Mucosa of descending colon (tissue), 3 donors: ENCODE measurements around the gene MPRIP. TPM values are rescaled to one million over a fixed set of nuclear protein-coding genes. Genes with fewer than 3 reads are reported as not detected.

ENCODE experiments used
- ATAC-seq: fragments of 200-7000 bp; cut with Tn5 transposase; one replicate; pipeline ENCODE4 v1.9.1; 2020; ENCODE audit warnings: mild to moderate bottlenecking, moderate library complexity
- DNase-seq, 3 donors: peaks; one replicate each; pipeline ENCODE4 v3.0.0-alpha.2; 2020
- H3K36me3 ChIP-seq: fragments of 200-600 bp; one replicate; pipeline ENCODE4 v1.8.0; 2021; ENCODE audit warnings: low read depth, mild to moderate bottlenecking
- H3K4me1 ChIP-seq: fragments of 200-600 bp; one replicate; pipeline ENCODE4 v1.8.0; 2021; ENCODE audit warnings: low read depth, mild to moderate bottlenecking
- H3K4me3 ChIP-seq: fragments of 200-600 bp; one replicate; pipeline ENCODE4 v1.8.0; 2021; ENCODE audit warnings: mild to moderate bottlenecking
- H3K9me3 ChIP-seq: fragments of 200-600 bp; one replicate; pipeline ENCODE4 v1.8.0; 2021; ENCODE audit warnings: mild to moderate bottlenecking
- intact Hi-C, 2 donors: fragments of 100-400 bp; cut with DNase I in 1 of 2; cut with micrococcal nuclease in 1 of 2; formaldehyde crosslinking; loops; one replicate each; pipeline versions ENCODE4 v1.11.0 to v1.11.1; 2022; cut with DNase I, micrococcal nuclease
- total RNA-seq, 3 donors: library from RNA; stranded (reverse); fragmentation: NEBNext Ultra II Directional in 2 of 3; extraction: Animal tissue kit (Norgen Biotek cat#: 25700) in 2 of 3; gene quantifications; one replicate each; pipeline versions ENCODE4 v1.2.1 to v1.2.4, GENCODE V29; 2021 to 2023
- TF ChIP-seq, protein P1 (sequence below): fragments of 200-600 bp; IDR thresholded peaks from one replicate; pipeline ENCODE4 v1.8.0; 2022; ENCODE audit warnings: antibody characterized with exemption, mild to moderate bottlenecking
- donor health status: DM: no; HTN: no; CAD: no; lungs with moderate emphysema.
- donor health status: DM: no; HTN: no; CAD: no.
- donor health status: DM: no; HTN: yes; CAD: no.

Gene MPRIP
- total RNA-seq, 3 donors from 2014 or later: 150 to 249 (median 231) TPM

DNA sequence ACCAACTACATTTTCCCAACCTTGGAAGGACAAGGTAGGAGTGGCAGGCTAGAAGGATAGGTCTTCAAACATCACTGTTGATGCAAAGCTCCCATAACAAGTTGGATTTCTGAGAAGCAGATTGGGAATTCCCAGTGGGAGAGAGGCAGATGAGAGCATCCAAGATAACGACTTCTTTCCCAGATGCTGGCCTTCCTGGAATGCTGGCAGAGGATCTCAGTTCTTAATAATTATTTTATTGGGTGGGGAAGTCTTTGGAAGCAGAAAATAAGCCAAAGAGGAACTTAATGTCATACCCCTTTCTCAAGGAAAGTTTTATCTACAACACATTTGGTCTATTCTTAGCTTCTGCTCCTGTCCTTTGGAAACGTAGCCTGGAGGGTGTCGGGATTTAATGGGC is 64.5 kb downstream of the MPRIP start:
- H3K4me3 ChIP-seq: no peak overlapping the region
- intact Hi-C loops: no loop called here
- no peaks in the 10 kb centered on the region for H3K36me3 ChIP-seq
- TF ChIP-seq, protein P1, sequence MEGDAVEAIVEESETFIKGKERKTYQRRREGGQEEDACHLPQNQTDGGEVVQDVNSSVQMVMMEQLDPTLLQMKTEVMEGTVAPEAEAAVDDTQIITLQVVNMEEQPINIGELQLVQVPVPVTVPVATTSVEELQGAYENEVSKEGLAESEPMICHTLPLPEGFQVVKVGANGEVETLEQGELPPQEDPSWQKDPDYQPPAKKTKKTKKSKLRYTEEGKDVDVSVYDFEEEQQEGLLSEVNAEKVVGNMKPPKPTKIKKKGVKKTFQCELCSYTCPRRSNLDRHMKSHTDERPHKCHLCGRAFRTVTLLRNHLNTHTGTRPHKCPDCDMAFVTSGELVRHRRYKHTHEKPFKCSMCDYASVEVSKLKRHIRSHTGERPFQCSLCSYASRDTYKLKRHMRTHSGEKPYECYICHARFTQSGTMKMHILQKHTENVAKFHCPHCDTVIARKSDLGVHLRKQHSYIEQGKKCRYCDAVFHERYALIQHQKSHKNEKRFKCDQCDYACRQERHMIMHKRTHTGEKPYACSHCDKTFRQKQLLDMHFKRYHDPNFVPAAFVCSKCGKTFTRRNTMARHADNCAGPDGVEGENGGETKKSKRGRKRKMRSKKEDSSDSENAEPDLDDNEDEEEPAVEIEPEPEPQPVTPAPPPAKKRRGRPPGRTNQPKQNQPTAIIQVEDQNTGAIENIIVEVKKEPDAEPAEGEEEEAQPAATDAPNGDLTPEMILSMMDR: no peak
- peaks cover 42% of the 10 kb centered on the region for H3K4me1 ChIP-seq
- no peaks in the 10 kb centered on the region for H3K9me3 ChIP-seq
- DNase-seq (no peak), ATAC-seq (no peak)

DNA sequence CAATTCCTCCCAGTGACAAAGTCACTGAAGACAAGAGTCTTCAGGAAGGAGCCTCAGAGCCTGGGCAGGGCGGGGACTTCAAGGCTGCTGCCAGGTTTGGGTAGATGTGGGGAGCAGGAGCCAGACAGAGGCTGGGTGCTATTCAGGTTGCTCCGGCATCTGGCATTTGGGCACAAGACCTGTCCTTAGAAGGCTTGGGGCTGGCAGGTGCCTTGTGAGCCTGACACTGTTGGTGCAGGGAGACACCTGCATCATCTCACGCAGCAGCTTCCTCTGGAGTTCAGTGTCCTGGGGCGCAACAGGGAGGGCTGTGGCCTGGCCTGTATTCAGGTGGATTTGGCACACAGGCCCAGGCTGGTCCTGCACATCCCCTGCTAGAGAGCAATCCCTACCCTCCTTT is 65.0 kb downstream of the MPRIP start:
- Histone ChIP-seq H3K4me1 (peaks cover 42% of the 10 kb centered on the region), H3K9me3 (no peaks in the 10 kb centered on the region), H3K4me3 (no peak overlapping the region), H3K36me3 (no peaks in the 10 kb centered on the region)
- TF ChIP-seq, protein P1: no peak
- no peak for ATAC-seq
- DNase-seq: peak in 1 of 3 donors; percentile 45
- intact Hi-C loops: no loop called here

DNA sequence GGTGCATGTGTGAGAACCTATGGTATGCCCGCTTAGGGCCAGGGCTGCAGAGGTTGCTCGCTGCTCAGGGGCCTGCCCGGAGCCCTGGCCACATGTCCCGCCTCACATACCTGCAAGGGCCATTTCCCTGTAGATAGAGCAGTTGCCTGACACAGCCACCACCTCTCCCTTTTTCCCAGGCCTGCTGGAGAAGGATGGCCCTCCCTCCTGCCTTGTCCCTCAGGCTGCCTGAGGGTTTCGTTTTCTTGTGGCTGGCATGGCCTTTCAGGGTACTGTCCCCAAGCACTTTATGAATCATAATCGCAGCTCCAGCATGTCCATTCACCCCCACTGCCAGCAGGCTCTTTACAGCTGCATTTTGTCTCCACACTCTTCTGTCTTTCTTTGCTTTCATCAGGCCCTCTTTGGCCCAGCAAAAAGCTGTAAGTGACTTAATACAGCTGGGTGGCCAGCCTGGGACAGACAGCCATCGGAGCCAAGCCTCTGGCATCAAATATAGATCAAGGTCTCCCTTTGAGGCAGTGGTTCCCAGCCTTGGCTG is 65.7 kb downstream of the MPRIP start:
- intact Hi-C loops: no loop called here

DNA sequence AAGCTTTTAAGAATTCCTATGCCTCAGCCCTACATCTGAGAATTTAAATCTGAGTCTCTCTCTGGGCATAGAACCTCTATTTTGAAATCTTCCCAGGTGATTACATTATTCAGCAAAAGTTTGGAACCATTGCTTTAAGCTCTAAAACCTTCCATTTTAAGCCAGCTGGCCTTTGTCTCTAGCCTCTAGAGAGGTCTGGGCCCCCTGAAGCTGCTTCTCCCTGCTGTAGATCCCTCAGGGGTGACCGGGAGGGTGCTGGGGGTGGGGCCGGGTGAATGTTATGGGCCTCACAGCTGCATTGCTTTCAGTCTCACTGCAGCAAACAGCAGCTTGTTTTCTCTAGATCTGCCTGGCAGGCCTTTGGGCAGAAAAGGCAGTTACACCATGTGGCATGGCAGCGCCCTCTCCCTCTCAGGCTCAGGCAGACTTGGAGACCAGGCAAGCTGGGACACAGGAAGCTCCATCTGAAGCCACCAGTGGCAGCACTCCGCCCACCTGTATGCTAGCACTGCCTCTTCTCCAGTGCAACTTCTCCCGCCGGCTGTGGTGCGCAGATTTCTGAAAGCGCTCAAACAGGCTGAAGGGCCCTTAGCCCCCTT is 66.3 kb downstream of the MPRIP start:
- H3K9me3 ChIP-seq: no peaks in the 10 kb centered on the region
- TF ChIP-seq, protein P1: no peak
- ATAC-seq (peak; percentile 60), DNase-seq (peak; percentile 63 to 70 (median 65))
- H3K36me3 ChIP-seq: no peaks in the 10 kb centered on the region
- intact Hi-C loops: no loop called here
- no peak overlapping the region for H3K4me3 ChIP-seq
- peaks cover 42% of the 10 kb centered on the region for H3K4me1 ChIP-seq

More for the DNA sequence above, 65.7 kb downstream of the MPRIP start:
- Histone ChIP-seq H3K4me3 (no peak overlapping the region), H3K9me3 (no peaks in the 10 kb centered on the region), H3K4me1 (peaks cover 42% of the 10 kb centered on the region), H3K36me3 (no peaks in the 10 kb centered on the region)
- peak; percentile 21 for ATAC-seq
- DNase-seq: peak in 2 of 3 donors; percentile 32 to 42
- TF ChIP-seq, protein P1: no peak

DNA sequence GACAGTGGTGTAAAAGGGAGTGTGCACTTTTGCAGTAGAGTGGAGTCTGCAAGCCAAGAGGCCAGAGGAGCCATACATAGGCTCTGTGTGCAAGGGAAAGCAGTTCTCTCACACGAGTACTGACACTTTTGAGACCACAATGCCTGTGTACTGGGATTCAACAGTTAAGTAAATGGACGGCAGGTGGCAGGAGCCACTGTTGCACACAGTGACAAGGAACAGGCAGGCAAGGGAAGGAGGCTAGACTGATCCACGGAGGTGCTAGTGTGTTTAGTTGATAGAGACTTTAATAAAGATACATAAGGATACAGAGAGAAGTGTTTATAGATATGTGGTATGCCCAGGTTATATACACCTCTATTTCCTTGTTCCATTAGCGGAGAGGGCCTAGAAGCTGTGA is 67.0 kb downstream of the MPRIP start:
- DNase-seq: peak in 2 of 3 donors; percentile 45 to 74
- H3K9me3 ChIP-seq: no peaks in the 10 kb centered on the region
- no peak overlapping the region for H3K4me3 ChIP-seq
- H3K36me3 ChIP-seq: no peaks in the 10 kb centered on the region
- peak; percentile 68 for ATAC-seq
- peaks cover 42% of the 10 kb centered on the region for H3K4me1 ChIP-seq
- intact Hi-C loops: no loop called here
- TF ChIP-seq, protein P1: no peak
